ENCODE data around the gene TSPAN15.
"Not testable (repeated sequence)": the region's sequence is repeated elsewhere in the genome, so short reads cannot be mapped to it uniquely, and the experiment has no call there.

The TSPAN15 gene

DNA sequence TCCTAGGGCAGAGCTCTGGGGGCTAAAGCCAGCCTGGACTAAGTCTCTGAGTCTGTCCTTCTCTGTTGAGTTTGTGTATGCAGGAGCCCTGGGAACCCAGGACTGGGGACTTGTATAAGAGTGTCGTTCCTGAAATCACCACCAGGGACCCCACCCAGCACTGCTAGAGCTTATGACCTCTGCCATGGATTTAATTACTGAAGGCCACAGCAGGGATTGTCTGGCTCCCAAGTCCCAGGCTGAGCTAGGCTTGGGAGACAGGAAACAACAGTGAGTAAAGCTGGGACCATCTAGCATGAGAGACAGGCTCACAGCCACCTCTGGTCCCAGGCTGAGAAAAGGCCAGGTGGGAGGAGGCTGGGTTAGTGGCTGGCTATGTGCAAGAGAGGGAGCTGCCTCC, 1.4 kb upstream of the TSPAN15 start:
- peak; percentile 61 for DNase-seq

DNA sequence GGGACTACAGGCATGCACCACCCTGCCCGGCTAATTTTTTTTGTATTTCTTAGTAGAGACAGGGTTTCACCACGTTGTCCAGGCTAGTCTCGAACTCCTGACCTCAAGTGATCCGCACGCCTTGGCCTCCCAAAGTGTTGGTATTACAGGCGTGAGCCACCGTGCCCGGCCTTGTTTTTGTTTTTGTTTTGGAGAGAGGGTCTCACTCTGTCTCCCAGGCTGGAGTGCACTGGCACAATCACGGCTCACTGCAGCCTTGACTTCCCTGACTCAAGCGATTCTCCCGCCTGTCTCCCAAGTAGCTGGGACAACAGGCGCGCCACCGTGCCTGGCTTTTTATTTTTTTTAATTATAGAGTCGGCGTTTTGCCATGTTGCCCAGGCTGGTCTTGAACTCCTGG, 870 bp upstream of the TSPAN15 start:
- not testable (repeated sequence) for DNase-seq

DNA sequence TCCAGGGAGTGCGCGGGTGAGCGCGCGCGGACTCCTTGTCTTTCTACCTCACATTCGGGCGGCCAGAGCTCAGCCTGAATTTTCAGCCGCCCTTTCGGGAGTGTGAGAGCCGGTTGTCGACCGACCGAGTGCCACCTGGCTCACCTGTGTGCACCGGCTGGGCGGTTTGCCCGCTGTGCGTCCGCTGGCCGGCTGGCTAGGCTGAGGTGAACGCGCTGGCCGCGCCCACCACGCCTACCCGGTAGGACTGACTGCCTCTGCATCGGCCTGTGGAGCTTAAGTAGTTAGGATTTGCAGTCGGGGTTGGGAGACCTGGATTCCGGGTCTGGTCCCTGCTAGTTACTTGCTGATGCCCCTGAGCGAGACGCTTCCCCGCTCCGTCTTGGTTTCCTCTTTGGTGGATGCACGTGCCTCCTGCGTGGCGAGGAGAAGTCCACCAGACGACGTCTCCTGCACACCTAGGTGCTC, 553 bp downstream of the TSPAN15 start:
- DNase-seq: peak; percentile 51

DNA sequence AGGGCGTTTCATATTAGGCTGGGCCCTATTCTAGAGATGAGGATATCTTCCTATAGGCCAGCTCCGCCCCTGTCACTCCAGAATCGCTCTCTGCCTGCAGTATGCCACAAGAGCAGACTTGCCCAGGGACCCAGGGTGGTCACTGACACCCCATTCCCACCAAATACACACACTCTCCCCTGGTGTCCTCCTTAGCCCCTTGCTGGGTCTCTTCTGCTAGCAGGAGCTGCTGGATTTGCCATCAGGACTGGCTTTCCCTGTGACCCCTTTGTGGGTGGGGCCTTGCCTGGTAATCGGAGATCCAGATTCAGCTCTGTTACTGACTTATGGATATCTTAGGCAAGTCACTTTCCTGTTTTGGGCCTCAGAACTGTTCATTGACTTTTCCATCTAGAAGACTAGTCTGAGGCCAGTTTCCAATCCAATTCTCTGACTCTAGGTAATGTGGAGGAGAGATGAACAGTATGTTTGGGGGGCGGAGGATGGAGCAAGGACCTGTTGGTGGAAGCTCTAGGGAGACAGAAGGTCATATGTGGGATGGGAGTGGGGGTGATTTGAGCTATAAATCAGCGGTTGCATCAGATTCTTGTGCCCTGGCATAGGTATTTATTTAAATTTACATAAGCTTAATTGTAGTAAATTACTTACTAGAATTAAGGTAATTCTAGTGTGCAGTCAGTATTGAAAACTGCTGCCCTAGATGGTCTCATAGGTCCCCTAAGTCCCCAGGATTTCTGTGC, 1.6 kb downstream of the TSPAN15 start:
- no peak for DNase-seq

DNA sequence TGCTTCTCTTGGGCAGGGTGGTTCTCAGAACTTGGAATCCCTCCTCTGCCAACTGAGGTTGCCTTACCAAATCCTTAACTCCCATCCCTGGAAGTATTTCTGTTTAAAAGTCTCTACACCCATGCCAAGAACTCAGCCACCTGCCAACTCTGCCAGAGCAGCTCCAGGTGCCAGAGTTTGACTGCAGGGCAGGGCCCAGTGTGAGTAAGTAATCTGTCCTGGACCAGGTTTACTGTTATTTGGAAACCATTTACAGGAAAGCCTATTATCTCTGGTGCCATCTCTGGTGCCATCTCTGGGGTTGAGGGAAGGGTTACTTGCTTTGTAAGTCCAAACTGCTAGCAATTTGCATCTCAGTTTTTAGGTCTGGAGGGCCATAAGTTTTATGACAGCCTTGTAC, 2.5 kb downstream of the TSPAN15 start:
- no peak for DNase-seq

DNA sequence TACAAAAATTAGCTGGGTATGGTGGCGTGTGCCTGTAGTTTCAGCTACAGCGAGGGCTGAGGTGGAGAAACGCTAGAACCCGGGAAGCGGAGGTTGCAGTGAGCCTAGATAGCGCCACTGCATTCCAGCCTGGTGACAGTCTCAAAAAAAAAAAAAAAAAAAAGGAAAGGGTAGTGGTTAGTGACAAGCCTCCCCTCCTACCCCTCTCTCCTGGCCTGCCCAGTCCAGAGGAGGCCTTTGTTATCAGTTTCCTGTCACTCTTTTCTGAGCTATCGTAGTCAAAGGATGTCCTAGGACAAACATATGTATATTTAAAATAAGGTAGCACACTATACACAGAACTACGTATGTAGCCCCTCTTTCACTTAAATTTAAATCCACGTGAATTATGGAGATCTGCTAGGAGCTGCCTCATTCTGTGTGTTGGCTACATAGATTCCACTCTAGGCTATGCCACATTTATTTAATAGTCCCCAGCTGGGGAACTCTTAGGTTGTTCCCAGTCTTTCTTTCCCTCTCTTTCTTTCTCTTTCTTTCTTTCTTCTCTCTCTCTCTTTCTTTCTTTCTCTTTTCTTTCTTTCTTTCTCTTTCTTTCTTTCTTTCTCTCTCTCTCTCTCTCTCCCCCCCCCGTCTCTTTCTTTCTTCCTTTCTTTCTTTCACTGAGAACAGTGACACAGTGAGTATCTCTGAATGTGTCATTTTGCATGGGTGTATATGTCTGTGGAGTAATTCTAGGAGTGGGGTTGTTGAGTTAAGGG, 3.9 kb downstream of the TSPAN15 start:
- DNase-seq: no peak

DNA sequence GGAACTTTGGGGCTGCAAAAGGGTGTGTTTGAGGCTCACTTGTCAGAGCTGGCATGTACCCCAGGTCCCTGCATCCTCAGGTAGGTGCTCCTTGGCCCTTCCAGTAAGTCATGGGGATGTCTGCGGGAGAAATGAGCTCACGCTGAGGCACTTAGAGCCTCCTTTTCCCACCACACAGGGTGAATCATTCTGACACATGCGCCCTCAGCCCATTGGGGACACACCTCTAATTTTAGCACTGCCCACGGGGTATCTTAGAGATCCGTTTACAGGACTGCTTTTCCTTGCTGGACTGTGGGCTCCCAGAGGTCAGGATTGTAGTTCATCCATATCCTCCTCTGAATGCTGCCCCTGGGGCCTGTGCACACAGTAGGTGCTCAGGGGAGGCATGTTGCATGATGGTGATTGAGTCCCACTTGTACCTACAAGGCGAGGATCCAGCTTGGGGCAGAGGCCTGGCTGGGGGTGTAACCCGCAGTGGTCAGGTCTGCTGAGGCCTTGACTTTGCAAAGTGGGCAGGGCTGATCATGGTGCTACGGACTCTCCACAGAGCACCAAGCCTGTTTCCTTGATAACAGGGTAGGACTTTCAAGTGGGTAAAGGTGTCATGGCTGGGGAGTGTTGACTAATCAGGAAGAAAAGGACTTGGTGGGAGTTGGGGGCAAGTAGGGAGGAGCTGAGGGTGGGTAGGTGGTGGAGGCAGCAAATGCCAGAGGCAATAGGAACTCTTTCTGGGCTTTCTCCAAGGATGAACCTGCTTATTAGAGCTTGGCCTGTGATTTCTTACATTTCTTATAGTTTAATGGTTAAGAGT, 5.8 kb downstream of the TSPAN15 start:
- no peak for DNase-seq

DNA sequence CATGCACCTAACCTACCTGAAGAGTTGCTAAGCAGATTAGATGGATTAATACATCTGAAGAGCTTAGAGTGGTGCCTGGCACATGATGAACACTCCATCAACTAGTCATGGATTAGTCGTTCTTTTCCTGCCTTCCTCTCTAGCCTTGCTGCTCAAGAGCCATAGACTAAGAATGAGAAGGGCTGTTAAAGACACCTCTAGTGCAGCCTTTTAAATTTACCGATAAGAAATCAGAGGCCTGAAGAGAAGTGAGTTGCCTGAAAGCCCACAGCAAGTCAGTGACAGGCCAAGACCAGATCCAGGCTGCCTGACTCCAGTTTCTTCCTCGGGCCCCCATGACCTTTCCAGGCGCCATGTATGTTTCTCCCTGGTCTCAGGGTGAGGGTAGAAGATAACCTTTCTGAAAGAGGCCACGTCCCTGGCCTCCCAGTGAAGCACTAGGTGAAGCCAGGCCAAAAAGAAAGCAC, 6.5 kb downstream of the TSPAN15 start:
- no peak for DNase-seq

DNA sequence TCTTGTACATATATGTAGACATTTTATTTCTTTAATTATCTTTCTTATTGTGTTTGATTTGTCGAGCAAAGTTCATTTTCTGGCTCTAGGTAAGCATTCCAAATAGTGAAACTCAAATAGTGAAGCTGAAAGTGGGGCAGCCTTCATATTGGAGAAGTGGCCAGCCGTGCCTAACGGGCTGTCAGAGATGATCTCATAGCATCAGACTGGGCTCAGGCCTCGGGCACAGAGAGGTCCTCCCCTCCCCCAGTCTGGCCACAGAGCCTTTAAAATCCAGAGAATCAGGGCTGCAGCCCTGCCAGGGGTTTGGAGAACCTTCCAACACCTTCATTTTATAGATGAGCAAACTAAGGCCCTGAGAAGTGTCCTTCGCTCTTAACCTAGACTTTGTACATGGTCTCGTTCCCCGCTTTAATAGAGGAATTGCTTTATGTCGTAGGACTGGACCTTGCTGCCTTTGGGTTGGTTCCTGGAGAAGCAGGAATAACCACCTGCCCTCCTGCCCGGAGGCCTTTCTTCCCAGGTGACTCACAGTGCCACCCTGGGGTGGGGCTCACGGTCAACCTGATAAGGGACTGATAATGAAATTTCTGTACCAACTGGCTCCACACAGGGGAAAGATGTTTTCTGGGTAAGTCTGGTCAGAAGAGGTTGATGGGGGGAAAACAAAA, 7.3 kb downstream of the TSPAN15 start:
- no peak for DNase-seq

DNA sequence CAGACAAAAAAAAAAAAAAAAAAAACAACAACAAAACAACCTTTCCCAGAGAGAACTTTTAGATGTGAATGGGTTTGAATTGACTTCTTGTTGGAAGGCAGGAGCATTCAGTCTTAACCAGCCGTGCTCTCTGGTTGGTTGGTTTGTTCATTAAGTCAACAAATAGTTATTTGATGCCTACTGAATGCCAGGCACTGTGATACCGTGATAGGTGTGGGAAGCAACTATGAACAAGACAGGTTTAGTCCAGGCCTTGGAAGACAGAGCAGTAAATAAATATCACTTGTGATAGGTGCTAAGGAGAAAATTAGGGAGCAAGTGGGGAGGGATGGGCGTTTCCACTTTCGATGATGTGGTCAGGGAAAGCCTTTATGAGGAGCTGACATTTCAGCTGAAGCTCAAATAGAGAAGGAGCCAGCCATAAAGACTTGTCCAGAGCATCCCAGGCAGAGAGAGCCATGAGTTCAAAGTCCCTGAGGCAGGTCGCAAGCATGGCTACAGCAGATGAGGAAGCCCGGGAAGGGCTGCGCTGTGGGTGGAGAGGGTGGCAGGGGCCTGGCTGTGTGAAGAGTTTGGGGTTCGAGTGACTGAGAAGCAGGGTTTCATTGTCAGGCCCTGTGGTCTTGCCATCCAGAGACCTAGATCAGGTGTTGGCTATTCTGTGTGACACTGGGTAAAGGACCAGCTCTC, 8.0 kb downstream of the TSPAN15 start:
- no peak for DNase-seq

DNA sequence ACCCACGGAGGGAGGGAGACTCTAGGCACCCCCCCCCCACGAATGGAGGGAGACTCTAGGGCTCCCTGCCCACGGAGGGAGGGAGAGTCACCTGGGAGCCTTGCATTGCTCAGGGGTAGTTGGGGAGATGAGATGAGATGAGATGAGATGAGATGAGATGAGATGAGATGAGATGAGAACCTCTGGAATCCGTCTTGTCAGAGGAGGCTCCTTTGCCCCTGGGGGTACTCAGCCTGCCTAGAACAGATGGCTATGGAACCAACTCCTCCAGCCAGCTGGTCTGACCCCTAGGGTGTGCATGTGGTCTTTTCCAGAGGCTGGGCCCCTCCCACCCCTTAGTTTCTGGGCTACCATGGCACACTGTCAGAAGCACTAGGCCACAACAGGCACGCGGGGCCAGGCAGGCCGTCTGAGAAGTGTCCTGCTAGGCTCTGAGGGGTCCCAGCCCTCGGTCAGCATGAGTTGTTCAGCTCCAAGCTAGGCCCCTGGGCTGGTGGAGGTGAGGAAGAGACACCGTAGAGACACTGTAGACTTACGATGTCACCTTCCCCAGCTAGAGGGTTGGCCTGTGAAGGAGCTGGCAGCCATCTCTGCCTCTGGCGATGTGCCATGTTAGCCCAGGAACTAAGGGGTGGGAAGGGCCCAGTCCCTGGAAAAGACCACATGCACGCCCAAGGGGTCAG, 8.8 kb downstream of the TSPAN15 start:
- no peak for DNase-seq

DNA sequence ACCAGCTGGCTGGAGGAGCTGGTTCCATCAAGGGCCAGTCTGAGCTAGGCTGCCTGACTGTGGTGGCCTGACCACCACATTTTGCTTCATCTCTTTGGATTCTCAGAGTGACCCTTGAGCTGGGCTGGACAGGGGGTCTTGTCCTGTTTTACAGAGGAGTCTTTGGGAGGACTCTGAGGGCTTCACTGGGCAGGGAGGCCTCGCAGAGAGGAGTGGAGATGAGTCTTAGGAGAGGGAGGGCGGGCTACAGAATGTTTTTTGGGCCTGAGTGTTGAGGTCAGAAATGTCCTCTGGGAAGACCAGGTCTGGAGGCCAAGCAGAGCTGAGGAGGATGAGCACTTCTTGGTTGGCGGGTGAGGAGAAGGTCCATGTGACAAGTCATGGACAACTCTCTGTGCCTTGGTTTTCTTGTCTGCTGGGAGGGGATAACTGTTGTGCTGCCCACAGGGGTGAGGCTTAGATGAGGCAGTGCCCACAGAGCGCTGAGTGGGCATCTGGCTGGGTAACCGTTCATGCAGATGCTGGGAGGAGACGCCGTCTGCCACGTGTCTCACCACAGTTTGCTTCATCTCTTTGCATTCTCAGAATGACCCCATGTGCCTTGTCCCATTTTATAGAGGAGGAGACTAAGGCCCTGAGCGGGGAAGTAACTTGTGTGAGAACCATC, 9.4 kb downstream of the TSPAN15 start:
- no peak for DNase-seq

DNA sequence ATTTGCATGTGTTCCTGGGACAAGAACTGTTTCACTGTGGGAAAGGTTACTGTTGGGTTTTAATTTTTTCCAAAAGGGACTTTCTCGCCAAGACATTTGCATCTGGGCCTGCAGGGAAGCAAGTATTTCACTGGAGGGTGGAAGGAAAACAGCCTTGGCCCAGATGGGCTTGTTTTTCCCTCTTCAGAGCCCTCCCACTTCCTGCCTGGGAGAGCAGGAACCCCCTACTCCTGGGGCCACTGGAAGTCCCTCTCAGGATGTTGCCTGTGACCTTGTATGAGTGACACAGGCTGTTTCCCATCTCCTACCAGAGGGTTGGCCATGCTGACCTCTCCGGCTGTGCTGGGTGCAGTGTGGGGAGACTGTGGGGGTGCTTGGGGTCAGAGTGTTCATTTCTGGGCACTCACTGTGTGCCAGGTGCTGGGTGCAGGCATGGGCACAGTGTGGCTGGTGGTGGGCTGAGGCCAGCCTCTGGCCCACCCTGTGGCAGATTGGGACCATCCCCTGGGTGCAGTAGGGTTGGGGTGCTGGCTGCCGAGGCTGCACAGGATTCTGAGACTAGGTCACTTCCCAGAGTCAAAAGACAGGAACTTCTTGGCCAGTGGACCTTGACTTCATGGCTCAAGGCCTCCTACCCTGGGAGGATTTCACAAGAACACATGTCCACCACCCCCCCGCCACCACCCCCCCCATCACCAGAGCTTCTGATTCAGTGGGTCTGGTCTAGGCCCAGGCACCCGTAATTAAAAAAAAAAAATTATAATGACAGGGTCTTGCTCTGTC, 10.2 kb downstream of the TSPAN15 start:
- DNase-seq: no peak

DNA sequence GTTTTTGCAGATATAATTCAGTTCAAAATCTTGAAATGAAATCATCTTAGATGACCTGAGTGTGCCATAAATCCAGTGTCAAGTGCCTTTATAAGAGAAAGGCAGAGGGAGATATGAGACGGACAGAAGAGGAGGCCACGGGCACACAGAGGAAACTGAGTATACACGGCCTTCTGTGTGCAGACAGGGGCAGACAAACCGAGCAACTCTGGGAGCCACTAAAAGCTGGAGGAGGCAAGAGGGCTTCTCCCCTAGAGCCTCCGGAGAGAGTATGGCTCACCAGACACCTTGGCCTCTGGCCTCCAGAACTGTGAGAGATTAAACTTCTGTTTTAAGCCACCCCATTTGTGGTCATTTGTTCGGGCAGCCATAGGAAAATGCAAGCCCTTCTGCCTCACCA, 12.6 kb downstream of the TSPAN15 start:
- no peak for DNase-seq

DNA sequence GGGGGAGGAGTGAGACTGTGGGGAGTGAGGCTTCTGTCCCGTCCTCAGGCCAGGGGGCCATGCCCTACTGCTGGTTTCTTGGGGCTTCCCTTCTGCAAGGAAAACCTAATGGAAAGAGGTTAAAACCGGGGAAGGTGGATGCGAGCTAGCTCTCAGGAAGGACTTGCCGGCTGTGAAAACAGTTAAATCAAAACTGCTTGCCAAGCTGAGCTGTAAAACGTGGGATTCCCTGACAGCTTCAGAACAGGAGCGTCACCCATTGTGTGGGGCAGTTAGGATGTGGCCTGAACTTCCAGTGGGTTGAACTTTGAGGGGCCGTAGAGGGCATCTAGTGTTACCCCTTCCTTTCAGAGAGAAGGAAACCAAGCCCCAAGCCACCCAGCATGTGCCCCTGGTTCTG, 13.1 kb downstream of the TSPAN15 start:
- no peak for DNase-seq

DNA sequence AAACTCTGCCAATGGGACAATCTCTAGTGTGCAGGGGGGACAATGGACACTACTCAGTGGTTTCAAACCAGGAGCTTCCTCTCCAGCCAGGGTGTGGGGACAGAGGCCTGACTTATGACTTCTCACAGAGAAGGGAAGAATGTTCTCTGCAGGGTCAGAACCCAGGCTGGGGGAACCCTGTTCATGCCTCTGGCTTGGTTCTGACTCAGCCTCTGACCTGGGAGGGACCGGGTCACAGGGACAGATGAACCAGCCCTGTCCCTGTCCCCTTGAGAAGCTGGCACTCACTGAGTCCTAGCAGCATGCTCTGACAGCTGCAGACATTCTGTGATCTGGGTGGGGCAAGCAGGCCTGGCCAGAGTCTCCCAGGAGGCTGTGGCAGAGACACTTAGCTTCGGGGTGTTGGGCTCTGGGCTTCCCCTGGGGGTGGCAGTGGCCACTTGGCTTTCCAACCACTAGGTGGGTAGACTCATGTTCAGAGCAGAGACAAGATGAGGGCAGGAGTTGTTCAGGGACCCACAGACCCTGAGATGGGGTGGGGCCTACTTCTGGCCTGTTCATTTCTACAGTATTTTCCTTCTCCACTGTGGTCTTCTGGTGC, 13.6 kb downstream of the TSPAN15 start:
- DNase-seq: no peak

DNA sequence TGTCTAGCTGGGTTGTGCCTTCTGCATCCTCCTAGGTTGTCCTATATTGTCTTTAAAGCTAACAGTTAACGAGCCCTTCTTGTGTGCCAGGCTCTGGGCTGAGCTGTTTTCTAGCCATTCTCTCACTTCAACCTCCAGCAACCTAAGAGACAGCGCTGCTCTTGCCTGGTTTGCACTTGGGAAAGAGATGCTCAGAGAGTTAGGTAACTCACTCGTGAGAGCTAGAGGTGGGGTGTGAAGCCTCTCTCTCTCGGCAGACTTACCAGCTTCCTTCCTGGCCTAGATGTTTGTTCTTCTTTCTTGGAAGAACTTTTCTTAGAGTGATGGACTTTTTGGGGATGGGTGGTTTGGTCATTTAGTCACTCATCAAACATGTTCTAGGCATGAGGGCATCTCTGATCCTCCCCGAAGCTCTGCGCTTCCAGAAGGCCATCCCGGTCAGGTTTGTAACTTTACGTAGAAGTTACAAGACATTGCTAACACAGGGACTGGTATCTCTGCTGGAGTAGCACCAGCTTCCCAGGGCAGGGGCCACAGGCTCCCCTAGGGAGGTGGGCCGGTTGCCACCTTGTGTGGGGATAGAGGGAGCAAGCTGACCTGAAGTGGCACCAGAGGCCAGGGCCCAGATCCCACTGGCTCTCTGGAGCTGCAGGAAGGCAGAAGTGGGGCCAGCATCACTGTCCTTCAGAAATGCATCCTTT, 14.3 kb downstream of the TSPAN15 start:
- no peak for DNase-seq

DNA sequence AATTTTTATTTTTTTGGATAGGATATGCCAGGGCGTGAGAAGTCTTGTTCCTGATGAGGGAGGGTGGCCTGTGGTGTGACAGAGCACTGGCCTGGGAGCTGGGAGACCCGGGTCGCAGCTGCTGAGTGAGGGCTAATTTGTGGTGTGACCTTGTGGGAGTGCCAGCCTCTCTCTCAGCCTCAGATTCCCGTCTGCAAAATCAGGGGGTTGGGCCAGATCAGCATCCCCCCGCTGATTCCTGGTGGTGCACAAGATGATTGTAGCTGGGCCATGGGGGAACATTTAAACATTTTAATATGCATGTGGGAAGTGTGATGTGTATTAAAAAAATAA, 14.9 kb downstream of the TSPAN15 start:
- no peak for DNase-seq

DNA sequence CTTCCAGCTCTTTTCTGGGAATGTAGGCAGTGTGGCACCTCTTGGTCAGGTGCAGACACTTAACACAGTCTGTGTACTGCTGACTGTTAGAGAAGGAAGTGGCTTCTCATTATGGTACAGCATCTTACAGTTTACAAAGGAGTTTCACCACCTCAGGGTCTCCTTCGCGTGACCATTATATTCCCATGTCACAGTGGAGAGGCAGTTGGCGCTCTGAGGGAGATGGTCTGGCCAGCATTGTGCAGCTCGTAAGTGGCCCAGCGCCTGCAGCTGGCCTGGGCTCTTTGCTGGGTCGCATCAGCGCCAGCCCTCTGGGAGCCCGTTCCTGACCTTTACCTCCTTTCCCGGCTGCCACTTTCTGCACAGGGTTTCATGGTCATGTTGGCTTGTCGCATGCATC, 15.4 kb downstream of the TSPAN15 start:
- DNase-seq: no peak

Measured in NCI-H510A (cell line).